ENCODE measurements around the gene ZSWIM2.

GRCh38 chr2:186887107-186888090, 38.4 kb upstream of the ZSWIM2 start:
- TF ChIP-seq CTCF (IDR thresholded peaks at IDR 0.05) (no peak), POLR2A (IDR thresholded peaks at IDR 0.05) (no peak)
